Trophoblast cell (in vitro differentiated cells and primary cell): Measurements from ENCODE around the gene SRC.

Experiments used
- DNase-seq, 2 donors: peaks; one replicate each; pipeline ENCODE4 v3.0.0-alpha.2; 2016
- H2AFZ ChIP-seq: 2 replicates; pipeline ENCODE4 v1.6.1; 2013; ENCODE audit warnings: low read length, moderate library complexity, mild to moderate bottlenecking; ENCODE audit not compliant: insufficient read depth, poor library complexity
- H2AK5ac ChIP-seq: 2 replicates; pipeline ENCODE4 v1.6.1; 2013; ENCODE audit warnings: mild to moderate bottlenecking, low read length
- H2BK120ac ChIP-seq: 2 replicates; pipeline ENCODE4 v1.6.1; 2013; ENCODE audit warnings: low read length, mild to moderate bottlenecking, moderate library complexity; ENCODE audit not compliant: insufficient read depth, poor library complexity
- H2BK12ac ChIP-seq: 2 replicates; pipeline ENCODE4 v1.6.1; 2013; ENCODE audit warnings: mild to moderate bottlenecking, low read length, moderate library complexity
- H2BK5ac ChIP-seq: 2 replicates; pipeline ENCODE4 v1.6.1; 2013; ENCODE audit warnings: low read length, low read depth, moderate library complexity, mild to moderate bottlenecking; ENCODE audit not compliant: poor library complexity
- H3K14ac ChIP-seq: 2 replicates; pipeline ENCODE4 v1.6.1; 2013; ENCODE audit warnings: mild to moderate bottlenecking, low read length
- H3K18ac ChIP-seq: 2 replicates; pipeline ENCODE4 v1.6.1; 2013; ENCODE audit warnings: mild to moderate bottlenecking, low read length
- H3K23ac ChIP-seq: 2 replicates; pipeline ENCODE4 v1.6.1; 2013; ENCODE audit warnings: low read length
- H3K27ac ChIP-seq: 2 replicates; pipeline ENCODE4 v1.5.1; 2013; ENCODE audit warnings: low read depth, mild to moderate bottlenecking, inconsistent platforms, low read length, moderate library complexity
- H3K27me3 ChIP-seq: 2 replicates; pipeline ENCODE4 v1.6.1; 2013; ENCODE audit warnings: inconsistent platforms, mild to moderate bottlenecking, low read length, moderate library complexity; ENCODE audit not compliant: insufficient read depth
- H3K36me3 ChIP-seq, 2 experiments: 1 replicate in 1 of 2; 2 replicates in 1 of 2; pipeline ENCODE4 v1.6.1; 2013; ENCODE audit warnings: low read length in 2 of 2, mild to moderate bottlenecking in 2 of 2, moderate library complexity in 1 of 2; ENCODE audit not compliant: insufficient read depth in 2 of 2, control insufficient read depth in 1 of 2
- H3K4ac ChIP-seq: 2 replicates; pipeline ENCODE4 v1.6.1; 2013; ENCODE audit warnings: low read depth, mild to moderate bottlenecking, low read length, moderate library complexity
- H3K4me1 ChIP-seq, 2 experiments: 1 replicate in 1 of 2; 2 replicates in 1 of 2; pipeline ENCODE4 v1.6.1; 2013; ENCODE audit warnings: low read length in 2 of 2, mild to moderate bottlenecking in 2 of 2, moderate library complexity in 1 of 2; ENCODE audit not compliant: insufficient read depth in 2 of 2, control insufficient read depth in 1 of 2
- H3K4me2 ChIP-seq: 2 replicates; pipeline ENCODE4 v1.6.1; 2013; ENCODE audit warnings: inconsistent platforms, mild to moderate bottlenecking, low read length, moderate library complexity
- H3K4me3 ChIP-seq: 2 replicates; pipeline ENCODE4 v1.5.1; 2013; ENCODE audit warnings: mild to moderate bottlenecking, low read depth, low read length, inconsistent platforms
- H3K79me1 ChIP-seq: one replicate; pipeline ENCODE4 v1.6.1; 2013; ENCODE audit warnings: low read length
- H3K79me2 ChIP-seq: 2 replicates; pipeline ENCODE4 v1.6.1; 2013; ENCODE audit warnings: low read length, mild to moderate bottlenecking; ENCODE audit not compliant: control insufficient read depth, insufficient read depth, poor library complexity
- H3K9ac ChIP-seq: 2 replicates; pipeline ENCODE4 v1.6.1; 2013; ENCODE audit warnings: mild to moderate bottlenecking, low read length
- H3K9me3 ChIP-seq: 2 replicates; pipeline ENCODE4 v1.6.1; 2013; ENCODE audit warnings: low read depth, mild to moderate bottlenecking, control low read depth, inconsistent platforms, low read length; ENCODE audit not compliant: insufficient read depth
- H4K12ac ChIP-seq: 2 replicates; pipeline ENCODE4 v1.6.1; 2013; ENCODE audit warnings: low read depth, mild to moderate bottlenecking, low read length, moderate library complexity
- H4K8ac ChIP-seq: 2 replicates; pipeline ENCODE4 v1.6.1; 2013; ENCODE audit warnings: low read depth, mild to moderate bottlenecking, low read length, moderate library complexity
- H4K91ac ChIP-seq: one replicate; pipeline ENCODE4 v1.6.1; 2013; ENCODE audit warnings: low read depth, mild to moderate bottlenecking, low read length, moderate library complexity
- whole genome bisulfite sequencing: extraction: QIAGEN DNeasy Blood & Tissue Kit; methylation state at CpG from one replicate; pipeline ENCODE4 v1.1.7; 2013; ENCODE audit warnings: missing lambda C conversion rate; ENCODE audit not compliant: insufficient read length, insufficient coverage; ENCODE audit errors: extremely low coverage; 5-methylcytosine and 5-hydroxymethylcytosine counted together

Gene SRC

GRCh38 chr20:37377346-37378081 lies 31.6 kb downstream of the SRC start:
- Histone ChIP-seq H3K4ac (peak overlapping the region; percentile 41), H3K4me1 (peaks cover 10 to 19% of the 10 kb centered on the region in 2 experiments), H3K79me1 (peaks cover 9% of the 10 kb centered on the region), H3K27me3 (no peaks in the 10 kb centered on the region), H4K91ac (no peak overlapping the region), H2AK5ac (no peak overlapping the region), H3K9ac (no peak overlapping the region), H2BK5ac (no peak overlapping the region), H4K12ac (no peak overlapping the region), H3K4me2 (no peak overlapping the region), H3K9me3 (peaks cover 2% of the 10 kb centered on the region), H3K23ac (no peak overlapping the region), H3K79me2 (peaks cover 39% of the 10 kb centered on the region), H4K8ac (peak overlapping the region; percentile 1), H2BK12ac (no peak overlapping the region), H3K27ac (no peak overlapping the region), H3K4me3 (no peak overlapping the region), H3K36me3 (peaks cover 58 to 66% of the 10 kb centered on the region in 2 experiments), H3K18ac (no peak overlapping the region), H3K14ac (no peak overlapping the region), H2BK120ac (no peak overlapping the region), H2AFZ (no peak overlapping the region)
- no peak for DNase-seq
- WGBS, result no CpG with 5 or more reads among the region's 5 CpGs

GRCh38 chr20:37378420-37378784 lies 32.5 kb downstream of the SRC start:
- Histone ChIP-seq H3K36me3 (peaks cover 66 to 75% of the 10 kb centered on the region in 2 experiments), H3K79me2 (peaks cover 40% of the 10 kb centered on the region), H4K91ac (no peak overlapping the region), H2BK5ac (no peak overlapping the region), H3K23ac (no peak overlapping the region), H2AK5ac (no peak overlapping the region), H4K8ac (no peak overlapping the region), H3K27ac (peak overlapping the region; percentile 2), H3K4me1 (peaks cover 10 to 19% of the 10 kb centered on the region in 2 experiments), H4K12ac (no peak overlapping the region), H2BK12ac (no peak overlapping the region), H3K79me1 (peaks cover 9% of the 10 kb centered on the region), H3K14ac (no peak overlapping the region), H3K4me2 (no peak overlapping the region), H3K4me3 (no peak overlapping the region), H3K4ac (peak overlapping the region; percentile 92), H2AFZ (no peak overlapping the region), H3K18ac (no peak overlapping the region), H3K9me3 (peaks cover 2% of the 10 kb centered on the region), H3K27me3 (no peaks in the 10 kb centered on the region), H3K9ac (no peak overlapping the region), H2BK120ac (no peak overlapping the region)
- WGBS, result no CpG with 5 or more reads among the region's 6 CpGs
- no peak for DNase-seq

GRCh38 chr20:37378785-37379598 lies 33.1 kb downstream of the SRC start:
- H3K4me3 ChIP-seq, result no peak overlapping the region
- DNase-seq, result no peak
- H3K4me1 ChIP-seq, result peaks cover 10 to 19% of the 10 kb centered on the region in 2 experiments
- H3K79me2 ChIP-seq, result peaks cover 39% of the 10 kb centered on the region
- H4K8ac ChIP-seq, result peak overlapping the region; percentile 57
- H3K36me3 ChIP-seq, result peaks cover 72 to 80% of the 10 kb centered on the region in 2 experiments
- WGBS, result no CpG with 5 or more reads among the region's 24 CpGs
- peak overlapping the region; percentile 80 for H4K12ac ChIP-seq
- H3K27me3 ChIP-seq, result no peaks in the 10 kb centered on the region
- peak overlapping the region; percentile 36 for H2BK5ac ChIP-seq
- H3K27ac ChIP-seq, result peak overlapping the region; percentile 44
- H3K23ac ChIP-seq, result no peak overlapping the region
- peak overlapping the region; percentile 30 for H4K91ac ChIP-seq
- H3K18ac ChIP-seq, result peak overlapping the region; percentile 72
- peak overlapping the region; percentile 48 for H2BK120ac ChIP-seq
- no peak overlapping the region for H3K4me2 ChIP-seq
- H3K14ac ChIP-seq, result peak overlapping the region; percentile 42
- H3K9me3 ChIP-seq, result peaks cover 2% of the 10 kb centered on the region
- peaks cover 9% of the 10 kb centered on the region for H3K79me1 ChIP-seq
- H2BK12ac ChIP-seq, result peak overlapping the region; percentile 56
- no peak overlapping the region for H3K9ac ChIP-seq
- H2AK5ac ChIP-seq, result no peak overlapping the region
- peak overlapping the region; percentile 92 for H3K4ac ChIP-seq
- peak overlapping the region; percentile 17 for H2AFZ ChIP-seq

- Histone ChIP-seq H2AK5ac (peak overlapping the region; percentile 22), H3K9me3 (peaks cover 2% of the 10 kb centered on the region), H2BK5ac (no peak overlapping the region), H3K4me3 (no peak overlapping the region), H3K14ac (no peak overlapping the region), H2BK12ac (peak overlapping the region; percentile 16), H3K27ac (no peak overlapping the region), H3K36me3 (peaks cover 78 to 84% of the 10 kb centered on the region in 2 experiments), H3K18ac (no peak overlapping the region), H4K8ac (peak overlapping the region; percentile 15), H4K12ac (no peak overlapping the region), H3K4me2 (no peak overlapping the region), H3K4ac (peak overlapping the region; percentile 88), H2BK120ac (no peak overlapping the region), H2AFZ (no peak overlapping the region), H3K9ac (no peak overlapping the region), H3K79me1 (peaks cover 12% of the 10 kb centered on the region), H3K79me2 (peaks cover 38% of the 10 kb centered on the region), H3K27me3 (no peaks in the 10 kb centered on the region), H4K91ac (peak overlapping the region; percentile 41), H3K4me1 (peaks cover 10 to 19% of the 10 kb centered on the region in 2 experiments), H3K23ac (no peak overlapping the region)
- no CpG with 5 or more reads among the region's 14 CpGs for WGBS
- DNase-seq, result no peak
These were observed 34.3 kb downstream of the SRC start for GRCh38 chr20:37379967-37380828.
